Activated CD4-positive, alpha-beta T cell treated with anti-CD3 and anti-CD28 coated beads, Interleukin-2, amount 10 ng/mL, durations not matched to agents 7 days and 5 days (primary cell): ENCODE results near the gene PHACTR1. TPM values are rescaled to one million over a fixed set of nuclear protein-coding genes. Genes with fewer than 3 reads are reported as not detected.
"Not testable (repeated sequence)": the region's sequence is repeated elsewhere in the genome, so short reads cannot be mapped to it uniquely, and the experiment has no call there.

Source experiments
- CTCF ChIA-PET: fragments of 350-600 bp; sonication (Branson Sonifier 250); formaldehyde crosslinking; loops from one replicate; lab custom pipeline; 2021; ENCODE audit warnings: antibody characterized with exemption; lab: Charles Lee
- POLR2A ChIA-PET: fragments of 350-600 bp; sonication (Branson Sonifier 250); formaldehyde crosslinking; loops from one replicate; lab custom pipeline; 2021; ENCODE audit warnings: antibody characterized with exemption; lab: Charles Lee
- DNase-seq: peaks from one replicate; pipeline ENCODE4 v3.0.0-alpha.2; 2020
- H3K27ac Mint-ChIP-seq: one replicate; pipeline ENCODE4 v1.8.0; 2021; ENCODE audit warnings: mild to moderate bottlenecking, moderate library complexity, mixed read lengths
- H3K27me3 Mint-ChIP-seq: one replicate; pipeline ENCODE4 v1.8.0; 2021; ENCODE audit warnings: mixed read lengths
- H3K36me3 Mint-ChIP-seq: one replicate; pipeline ENCODE4 v1.8.0; 2021; ENCODE audit warnings: low read depth, mixed read lengths
- H3K4me1 Mint-ChIP-seq: one replicate; pipeline ENCODE4 v1.8.0; 2021; ENCODE audit warnings: mixed read lengths
- H3K4me3 Mint-ChIP-seq: one replicate; pipeline ENCODE4 v1.8.0; 2021; ENCODE audit warnings: mild to moderate bottlenecking, moderate library complexity, mixed read lengths
- H3K9me3 Mint-ChIP-seq: one replicate; pipeline ENCODE4 v1.8.0; 2021; ENCODE audit warnings: mixed read lengths
- total RNA-seq, 2 experiments: library from RNA; stranded (reverse); gene quantifications; one replicate each; pipeline ENCODE4 v1.2.3, GENCODE V29; 2021

PHACTR1 gene
- total RNA-seq, 2 experiments from 2014 or later: 0.19 to 0.32 TPM

DNA sequence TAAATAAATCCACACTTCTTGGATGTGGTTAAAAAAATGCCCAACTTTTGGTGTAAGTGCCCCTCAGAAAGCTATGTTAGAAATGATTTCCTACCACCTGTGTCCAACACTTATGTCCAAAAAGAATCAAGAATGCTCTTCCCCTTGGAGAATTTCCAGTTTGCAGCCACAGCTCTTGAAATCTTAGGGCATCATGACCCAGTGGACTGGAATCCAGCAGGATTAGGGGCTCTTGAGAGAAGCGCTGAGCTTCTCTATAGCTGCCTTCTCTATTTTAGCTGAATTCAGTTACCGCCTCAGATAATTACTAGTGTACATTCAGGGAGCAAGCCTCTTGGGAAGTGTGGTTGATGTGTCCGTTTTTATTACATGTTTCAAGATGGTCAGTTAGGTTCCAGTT is 2.5 kb downstream of the PHACTR1 start:
- Mint-ChIP-seq H3K27ac (no peak overlapping the region), H3K9me3 (no peaks in the 10 kb centered on the region), H3K4me3 (no peak overlapping the region), H3K4me1 (no peaks in the 10 kb centered on the region), H3K36me3 (no peaks in the 10 kb centered on the region), H3K27me3 (no peaks in the 10 kb centered on the region)
- DNase-seq: no peak
- ChIA-PET CTCF (no interaction called here), POLR2A (no interaction called here)

DNA sequence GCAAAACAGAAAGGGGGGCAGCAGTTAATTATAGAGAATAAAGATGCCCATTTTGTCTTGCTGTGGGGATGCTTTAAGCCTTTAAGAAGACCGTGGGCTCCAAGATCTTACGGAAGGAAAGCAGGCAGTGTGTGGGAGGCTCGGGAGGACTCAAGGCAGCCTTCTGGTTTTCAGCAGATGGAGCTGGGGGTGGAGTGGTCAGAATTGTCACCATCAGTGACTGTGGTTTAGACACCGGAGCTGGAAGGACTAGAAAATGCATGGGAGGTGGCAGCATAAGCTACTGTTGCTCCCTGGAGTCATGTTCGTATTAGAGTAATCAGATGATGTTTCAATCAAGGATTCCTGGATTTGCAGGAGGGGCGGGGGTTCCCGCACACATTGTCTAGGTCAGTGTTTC is 3.7 kb downstream of the PHACTR1 start:
- Mint-ChIP-seq H3K27me3 (no peaks in the 10 kb centered on the region), H3K27ac (no peak overlapping the region), H3K9me3 (no peaks in the 10 kb centered on the region), H3K36me3 (no peaks in the 10 kb centered on the region), H3K4me3 (no peak overlapping the region), H3K4me1 (no peaks in the 10 kb centered on the region)
- ChIA-PET POLR2A (no interaction called here), CTCF (no interaction called here)
- DNase-seq: no peak

DNA sequence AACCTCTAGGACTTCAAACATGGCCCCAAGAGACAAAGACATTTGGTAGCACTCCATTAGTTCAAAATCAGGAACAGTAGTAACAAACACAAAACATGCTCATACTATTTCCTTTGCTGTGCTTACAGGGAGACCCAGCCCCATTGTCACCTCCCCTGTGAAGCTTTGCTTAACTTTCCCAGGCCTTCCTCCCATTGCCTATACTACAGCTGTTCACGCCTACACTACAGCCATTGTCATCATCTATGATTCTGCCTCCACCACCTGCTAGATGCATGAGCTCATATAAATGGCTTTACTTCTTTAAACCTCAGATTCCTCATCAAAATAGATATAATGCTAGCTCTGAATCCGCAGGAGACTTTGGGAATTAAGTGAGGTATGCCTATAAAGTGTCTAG is 8.7 kb downstream of the PHACTR1 start:
- Mint-ChIP-seq H3K27me3 (no peaks in the 10 kb centered on the region), H3K27ac (no peak overlapping the region), H3K9me3 (no peaks in the 10 kb centered on the region), H3K4me3 (no peak overlapping the region), H3K4me1 (no peaks in the 10 kb centered on the region), H3K36me3 (no peaks in the 10 kb centered on the region)
- DNase-seq: no peak
- ChIA-PET CTCF (interaction anchor here (1.4 kb wide), 1 partner anchor 10 kb away, joined by 3 read pairs; no protein-coding TSS in a partner anchor), POLR2A (no interaction called here)

DNA sequence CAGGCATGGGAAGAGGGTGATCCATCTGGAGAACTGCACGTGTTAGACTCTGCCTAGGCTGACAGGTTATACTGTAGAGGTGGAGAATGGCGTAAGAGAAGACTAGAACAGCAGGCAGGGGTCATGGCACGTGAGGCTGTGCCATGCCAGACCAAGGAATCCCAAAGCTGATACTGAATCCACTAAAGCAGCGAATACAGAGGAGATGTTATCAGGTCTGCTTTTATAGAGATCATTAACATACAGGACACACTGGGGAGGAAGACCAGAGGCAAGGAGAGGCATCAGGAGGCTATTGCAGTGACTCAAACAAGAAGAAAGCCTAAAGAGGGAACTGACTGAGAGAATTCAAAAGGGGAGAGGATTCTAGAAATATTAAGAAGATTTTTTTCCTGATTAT is 12.9 kb downstream of the PHACTR1 start:
- CTCF ChIA-PET: no interaction called here
- Mint-ChIP-seq H3K4me1 (no peaks in the 10 kb centered on the region), H3K27me3 (no peaks in the 10 kb centered on the region), H3K36me3 (no peaks in the 10 kb centered on the region), H3K9me3 (no peaks in the 10 kb centered on the region), H3K4me3 (no peak overlapping the region), H3K27ac (no peak overlapping the region)
- POLR2A ChIA-PET: no interaction called here
- DNase-seq: no peak

DNA sequence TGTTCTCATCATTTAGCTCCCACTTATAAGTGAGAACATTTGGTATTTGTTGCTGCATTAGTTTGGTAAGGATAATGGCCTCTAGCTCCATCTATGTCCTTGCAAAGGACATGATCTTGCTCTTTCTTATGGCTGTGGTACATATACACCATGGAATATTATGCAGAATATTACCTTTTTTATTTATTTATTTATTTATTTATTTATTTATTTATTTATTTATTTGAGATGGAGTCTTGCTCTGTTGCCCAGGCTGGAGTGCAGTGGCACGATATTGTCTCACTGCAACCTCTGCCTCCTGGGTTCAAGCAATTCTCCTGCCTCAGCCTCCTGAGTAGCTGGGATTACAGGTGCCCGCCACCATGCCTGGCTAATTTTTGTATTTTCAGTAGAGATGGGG is 14.2 kb downstream of the PHACTR1 start:
- H3K4me3 Mint-ChIP-seq, H3K27me3 Mint-ChIP-seq, H3K4me1 Mint-ChIP-seq, POLR2A ChIA-PET, H3K9me3 Mint-ChIP-seq, DNase-seq, H3K36me3 Mint-ChIP-seq, CTCF ChIA-PET, H3K27ac Mint-ChIP-seq: not testable (repeated sequence)

DNA sequence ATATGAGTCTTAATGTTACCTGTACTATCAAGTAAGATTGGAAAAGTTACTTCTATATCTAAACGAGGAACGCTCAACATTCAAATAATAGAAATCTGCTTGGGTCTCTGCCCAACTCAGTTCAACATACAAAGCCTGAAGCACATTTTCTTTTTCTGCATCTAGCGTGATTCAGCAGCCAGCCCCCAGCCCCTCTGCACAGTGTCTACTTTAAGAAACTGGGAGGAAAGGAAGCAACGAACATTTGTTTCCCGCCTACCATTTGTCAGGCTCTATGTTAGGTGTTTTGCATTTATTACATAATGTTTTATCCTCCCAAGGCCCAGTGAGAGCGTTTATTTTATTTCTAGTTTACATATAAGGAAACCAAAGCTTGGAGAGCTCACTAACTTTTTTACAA is 17.3 kb downstream of the PHACTR1 start:
- POLR2A ChIA-PET: no interaction called here
- H3K27me3 Mint-ChIP-seq: no peaks in the 10 kb centered on the region
- no peaks in the 10 kb centered on the region for H3K9me3 Mint-ChIP-seq
- CTCF ChIA-PET: interaction anchor here (0.6 to 1.3 kb wide), 2 partner anchors 11 to 48 kb away, joined by 3 read pairs; no protein-coding TSS in a partner anchor
- DNase-seq: no peak
- H3K27ac Mint-ChIP-seq: no peak overlapping the region
- H3K36me3 Mint-ChIP-seq: no peaks in the 10 kb centered on the region
- no peaks in the 10 kb centered on the region for H3K4me1 Mint-ChIP-seq
- no peak overlapping the region for H3K4me3 Mint-ChIP-seq

DNA sequence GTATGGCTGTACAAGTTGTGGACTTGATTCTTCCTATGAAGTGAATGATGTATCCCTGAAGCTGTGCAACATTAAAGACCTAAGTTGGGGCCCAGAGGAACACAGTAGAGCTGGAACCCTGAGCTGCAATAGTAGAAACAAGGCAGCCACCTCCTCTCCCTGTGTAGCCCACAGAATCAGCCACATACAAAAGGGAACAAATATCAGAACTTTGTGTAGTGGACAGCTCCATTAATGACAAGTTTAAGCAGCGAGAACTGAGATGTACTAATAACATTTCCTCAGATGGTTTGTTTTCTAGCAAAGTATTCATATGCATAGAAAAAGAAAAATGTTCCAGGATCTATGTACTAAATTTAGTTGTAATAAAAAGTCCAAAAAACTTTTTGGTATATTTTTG is 19.2 kb downstream of the PHACTR1 start:
- ChIA-PET POLR2A (no interaction called here), CTCF (interaction anchor here (1.0 kb wide), 2 partner anchors 11 kb away, joined by 3 to 4 read pairs; no protein-coding TSS in a partner anchor)
- Mint-ChIP-seq H3K27me3 (no peaks in the 10 kb centered on the region), H3K4me1 (no peaks in the 10 kb centered on the region), H3K9me3 (no peaks in the 10 kb centered on the region), H3K36me3 (no peaks in the 10 kb centered on the region), H3K4me3 (no peak overlapping the region), H3K27ac (no peak overlapping the region)
- DNase-seq: no peak

DNA sequence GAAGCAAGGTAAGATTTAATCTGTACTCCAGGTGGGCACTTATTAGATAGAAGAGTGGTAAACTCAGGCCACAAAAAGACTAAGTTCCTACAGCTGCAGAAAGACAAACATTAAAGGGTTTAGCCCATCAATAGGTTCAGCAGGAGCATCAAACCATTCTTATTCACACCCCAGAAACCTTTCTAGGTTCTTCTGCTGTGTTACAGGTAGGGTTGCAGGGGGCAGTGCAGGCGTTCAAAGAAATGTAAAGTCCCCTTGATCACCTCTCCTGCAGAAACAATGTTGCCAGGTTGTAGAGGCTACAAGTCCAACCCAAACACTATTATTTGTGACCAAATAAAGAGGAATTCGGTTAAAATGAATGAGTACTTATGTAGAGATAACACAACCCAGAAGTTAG is 31.8 kb downstream of the PHACTR1 start:
- H3K27ac Mint-ChIP-seq: no peak overlapping the region

DNA sequence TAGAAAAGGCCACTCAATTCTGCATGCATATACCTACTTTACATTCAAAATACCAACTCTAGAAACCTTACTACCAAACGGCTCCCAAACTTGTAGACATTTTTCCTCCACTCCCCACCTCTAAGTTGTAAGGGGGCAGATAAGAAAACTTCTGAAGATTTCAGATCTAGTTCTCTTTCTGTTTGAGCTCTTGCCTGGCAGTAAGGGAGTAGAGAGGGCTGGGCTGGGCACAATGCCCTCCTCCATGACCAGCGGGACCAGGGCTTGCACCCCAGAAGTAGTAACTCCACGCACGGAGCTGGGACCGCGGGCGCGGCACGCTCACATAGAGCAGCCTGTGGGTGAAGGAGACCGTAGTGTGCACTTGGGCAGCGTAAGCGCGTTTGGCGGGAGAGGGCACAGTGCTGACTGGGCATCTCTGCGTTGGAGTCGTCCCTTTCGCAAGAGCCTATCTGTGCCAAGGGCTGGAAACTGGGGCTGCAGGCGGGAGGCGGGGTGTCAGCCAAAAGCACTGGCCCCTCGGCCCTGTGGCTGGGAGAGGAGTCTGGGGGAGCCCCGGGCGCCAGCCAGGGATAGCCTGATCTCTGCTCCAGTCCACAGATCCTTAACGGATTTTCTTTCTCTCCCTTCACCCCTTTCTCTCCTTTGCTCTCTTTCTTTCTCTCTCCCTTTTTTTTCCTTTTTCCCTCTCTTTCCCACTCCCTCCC is 32.4 kb downstream of the PHACTR1 start:
- peaks cover 30% of the 10 kb centered on the region for H3K27me3 Mint-ChIP-seq
- peaks cover 2% of the 10 kb centered on the region for H3K9me3 Mint-ChIP-seq
- H3K4me3 Mint-ChIP-seq: no peak overlapping the region

More for the DNA sequence above, 31.8 kb downstream of the PHACTR1 start:
- Mint-ChIP-seq H3K36me3 (no peaks in the 10 kb centered on the region), H3K4me3 (no peak overlapping the region), H3K4me1 (no peaks in the 10 kb centered on the region), H3K9me3 (peaks cover 2% of the 10 kb centered on the region), H3K27me3 (peaks cover 30% of the 10 kb centered on the region)
- CTCF ChIA-PET: no interaction called here
- POLR2A ChIA-PET: no interaction called here
- no peak for DNase-seq

DNA sequence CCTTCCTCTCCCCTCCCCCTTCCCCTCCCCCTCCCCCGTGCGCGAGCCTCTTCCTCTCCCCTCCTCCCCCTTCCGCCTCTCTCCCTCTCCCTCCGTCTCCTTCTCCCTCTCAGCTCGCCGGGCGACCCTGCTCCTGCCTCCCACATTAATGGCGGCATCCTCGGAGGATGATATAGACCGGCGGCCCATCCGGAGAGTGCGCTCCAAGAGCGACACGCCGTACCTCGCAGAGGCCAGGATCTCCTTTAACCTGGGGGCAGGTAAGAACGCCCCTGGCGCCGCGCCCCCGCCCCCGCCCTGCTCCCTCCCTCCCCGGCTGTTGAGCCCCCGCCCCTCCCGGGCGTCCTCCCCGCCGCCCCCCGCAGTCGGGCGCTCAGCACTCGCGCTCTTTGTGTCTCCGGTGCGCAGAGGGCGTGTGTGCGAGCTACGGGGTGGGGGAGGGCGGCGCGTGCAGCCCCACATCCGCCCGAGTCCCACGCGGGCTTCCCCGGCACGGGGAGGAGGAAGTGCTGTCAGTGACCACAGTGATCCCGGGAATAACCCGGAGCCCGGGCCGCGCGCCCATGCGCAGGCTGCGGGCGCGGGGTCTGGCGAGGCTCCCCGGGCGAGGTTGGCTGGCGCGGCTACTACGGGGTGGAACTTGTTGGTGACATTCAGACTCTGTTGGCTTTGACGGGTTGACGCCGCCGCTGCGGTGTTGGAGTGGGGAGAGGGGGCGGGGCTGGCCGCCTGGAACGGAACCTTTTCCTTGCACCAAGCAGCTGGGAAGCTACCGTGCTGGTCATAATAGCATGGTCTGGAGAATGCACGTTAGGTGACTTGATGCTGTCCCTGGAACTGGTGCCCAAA is 33.2 kb downstream of the PHACTR1 start:
- Mint-ChIP-seq H3K36me3 (no peaks in the 10 kb centered on the region), H3K4me1 (no peaks in the 10 kb centered on the region), H3K27me3 (peaks cover 30% of the 10 kb centered on the region), H3K4me3 (no peak overlapping the region), H3K27ac (no peak overlapping the region), H3K9me3 (peaks cover 2% of the 10 kb centered on the region)
- POLR2A ChIA-PET: no interaction called here
- CTCF ChIA-PET: no interaction called here
- no peak for DNase-seq

More for the DNA sequence above, 32.4 kb downstream of the PHACTR1 start:
- ChIA-PET CTCF (no interaction called here), POLR2A (no interaction called here)
- Mint-ChIP-seq H3K4me1 (no peaks in the 10 kb centered on the region), H3K27ac (no peak overlapping the region), H3K36me3 (no peaks in the 10 kb centered on the region)
- no peak for DNase-seq

DNA sequence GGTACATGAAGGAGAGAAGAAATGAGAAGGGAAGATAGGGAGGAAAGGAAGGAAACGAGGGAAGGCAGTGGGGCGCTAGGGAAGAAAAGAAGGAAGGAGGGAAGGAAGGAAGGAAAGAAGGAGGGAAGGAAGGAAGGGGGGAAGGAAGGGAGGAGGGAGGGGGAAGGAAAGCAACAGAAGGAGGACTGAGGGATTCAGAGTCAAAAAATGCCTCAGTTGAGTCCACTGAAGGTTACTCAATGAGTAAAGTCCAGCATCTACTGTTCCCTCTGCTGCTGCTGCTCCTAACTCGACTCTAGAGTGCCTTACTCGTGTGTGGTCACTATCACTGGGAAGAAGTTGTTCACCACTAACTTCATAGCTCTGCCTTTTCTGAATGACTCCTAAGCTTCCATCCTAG is 33.8 kb downstream of the PHACTR1 start:
- peaks cover 30% of the 10 kb centered on the region for H3K27me3 Mint-ChIP-seq
- H3K9me3 Mint-ChIP-seq: peaks cover 2% of the 10 kb centered on the region
- ChIA-PET CTCF (no interaction called here), POLR2A (no interaction called here)
- H3K4me1 Mint-ChIP-seq: no peaks in the 10 kb centered on the region
- no peaks in the 10 kb centered on the region for H3K36me3 Mint-ChIP-seq
- no peak for DNase-seq
- H3K27ac Mint-ChIP-seq: no peak overlapping the region
- H3K4me3 Mint-ChIP-seq: no peak overlapping the region

DNA sequence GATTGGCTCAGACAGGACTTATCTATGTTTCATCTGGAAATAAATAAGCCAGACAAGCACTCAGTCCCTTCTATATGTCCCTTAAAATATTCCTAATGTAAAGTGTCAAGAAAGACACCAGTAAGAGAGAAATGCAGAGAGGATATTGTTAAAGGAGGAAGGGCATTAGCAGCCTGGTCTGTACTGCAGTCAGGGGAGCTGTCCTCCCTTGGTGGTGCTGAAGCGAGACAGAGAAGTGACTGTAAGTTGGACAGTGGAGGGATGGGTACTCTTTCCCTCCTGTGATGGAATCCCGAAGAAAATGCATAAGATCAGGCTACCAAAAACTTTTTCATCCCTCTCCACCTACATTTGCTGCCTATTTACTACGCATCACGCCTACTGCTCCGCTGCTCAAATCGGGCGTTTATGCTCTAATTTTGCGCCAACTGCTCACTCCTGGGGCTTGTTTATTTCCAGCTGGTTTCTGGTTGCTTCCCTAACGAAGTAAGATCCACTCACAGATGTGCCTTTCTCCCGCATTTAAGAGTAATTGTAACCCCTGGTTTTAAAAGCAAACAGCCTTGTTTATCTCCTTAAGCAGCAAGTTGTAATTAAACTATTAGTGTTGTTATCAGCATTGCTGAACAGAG is 35.2 kb downstream of the PHACTR1 start:
- no peak overlapping the region for H3K27ac Mint-ChIP-seq
- ChIA-PET POLR2A (no interaction called here), CTCF (no interaction called here)
- H3K27me3 Mint-ChIP-seq: peaks cover 30% of the 10 kb centered on the region
- DNase-seq: peak; percentile 42
- no peaks in the 10 kb centered on the region for H3K36me3 Mint-ChIP-seq
- no peak overlapping the region for H3K4me3 Mint-ChIP-seq
- no peaks in the 10 kb centered on the region for H3K4me1 Mint-ChIP-seq
- peaks cover 2% of the 10 kb centered on the region for H3K9me3 Mint-ChIP-seq

DNA sequence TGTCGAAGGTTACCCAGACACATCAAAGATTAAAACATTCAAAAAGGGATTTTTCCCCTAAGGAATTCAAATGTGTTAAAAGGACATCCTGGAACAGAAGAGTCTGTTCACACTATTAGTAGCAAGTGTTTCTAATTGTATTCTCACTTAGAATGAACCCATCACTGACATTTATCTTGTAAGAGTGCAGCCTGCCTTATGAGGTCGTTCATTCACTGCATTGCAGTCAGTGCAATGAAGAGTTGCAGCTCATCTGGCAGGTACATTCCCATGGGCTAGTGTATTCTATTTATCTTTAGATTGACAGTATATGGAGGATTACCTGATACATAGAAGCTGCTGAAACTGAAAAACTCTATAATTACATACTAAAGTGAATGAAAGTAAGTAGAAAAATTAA is 36.5 kb downstream of the PHACTR1 start:
- H3K27me3 Mint-ChIP-seq: peaks cover 25% of the 10 kb centered on the region
- no peaks in the 10 kb centered on the region for H3K4me1 Mint-ChIP-seq
- CTCF ChIA-PET: no interaction called here
- no peak for DNase-seq
- no peak overlapping the region for H3K4me3 Mint-ChIP-seq
- POLR2A ChIA-PET: no interaction called here
- no peak overlapping the region for H3K27ac Mint-ChIP-seq
- peaks cover 2% of the 10 kb centered on the region for H3K9me3 Mint-ChIP-seq
- H3K36me3 Mint-ChIP-seq: no peaks in the 10 kb centered on the region
